PC-9 (cell line): ENCODE results near the gene MXRA7. TPM values are rescaled to one million over a fixed set of nuclear protein-coding genes. Genes with fewer than 3 reads are reported as not detected.

ENCODE experiments used
- BruUV-seq: library from RNA; stranded (reverse); fragments of 400-500 nt; replicated peaks from 2 replicates; lab custom pipeline; 2021; lab: Mats Ljungman, UMichigan
- CTCF ChIA-PET: fragments of 300-600 bp; sonication (Branson Sonifier 250); formaldehyde crosslinking; loops from one replicate; lab custom pipeline; 2022; ENCODE audit warnings: antibody characterized with exemption; lab: Charles Lee
- POLR2A ChIA-PET: fragments of 300-600 bp; sonication (Branson Sonifier 250); formaldehyde crosslinking; loops from one replicate; lab custom pipeline; 2022; ENCODE audit warnings: antibody characterized with exemption; ENCODE audit not compliant: unreplicated experiment; lab: Charles Lee
- DNase-seq, 2 experiments: peaks; one replicate each; pipeline versions ENCODE4 v3.0.0 to v3.0.0-alpha.2; 2015 to 2022; ENCODE audit warnings: mixed read lengths in 1 of 2
- H2AFZ ChIP-seq: fragments of 200-600 bp; sonication (generic); 2 replicates; pipeline ENCODE4 v1.8.1; 2017; ENCODE audit warnings: antibody characterized with exemption
- H3F3A ChIP-seq: fragments of 200-600 bp; sonication (generic); 2 replicates; pipeline ENCODE4 v1.8.1; 2017; ENCODE audit warnings: antibody characterized with exemption, mild to moderate bottlenecking, low read depth; ENCODE audit not compliant: insufficient read depth
- H3K27ac ChIP-seq: fragments of 200-600 bp; sonication (generic); 2 replicates; pipeline ENCODE4 v1.6.1; 2016; ENCODE audit warnings: mixed run types
- H3K27me3 ChIP-seq: fragments of 200-600 bp; sonication (generic); 2 replicates; pipeline ENCODE4 v1.6.1; 2016; ENCODE audit warnings: low read depth, mixed run types; ENCODE audit not compliant: insufficient read depth
- H3K36me3 ChIP-seq: fragments of 200-600 bp; sonication (generic); 2 replicates; pipeline ENCODE4 v1.6.1; 2016; ENCODE audit warnings: low read depth, mixed run types
- H3K4me1 ChIP-seq: fragments of 200-600 bp; sonication (generic); replicated peaks from 2 replicates; pipeline ENCODE4 v1.6.1; 2016; ENCODE audit warnings: mixed run types; ENCODE audit not compliant: insufficient read depth
- H3K4me2 ChIP-seq: fragments of 200-600 bp; sonication (generic); 2 replicates; pipeline ENCODE4 v1.6.1; 2017; ENCODE audit warnings: mixed run types
- H3K4me3 ChIP-seq: fragments of 200-600 bp; sonication (generic); 2 replicates; pipeline ENCODE4 v1.6.1; 2016; ENCODE audit warnings: mixed run types
- H3K79me2 ChIP-seq: fragments of 200-600 bp; sonication (generic); 2 replicates; pipeline ENCODE4 v1.6.1; 2017; ENCODE audit warnings: low read depth, mixed run types
- H3K9me2 ChIP-seq: fragments of 200-600 bp; sonication (generic); 2 replicates; pipeline ENCODE4 v1.8.1; 2017; ENCODE audit warnings: mild to moderate bottlenecking; ENCODE audit not compliant: insufficient read depth
- H3K9me3 ChIP-seq: fragments of 200-600 bp; sonication (generic); 2 replicates; pipeline ENCODE4 v1.8.1; 2016; ENCODE audit warnings: low read depth; ENCODE audit not compliant: insufficient read depth
- H4K20me1 ChIP-seq: fragments of 200-600 bp; sonication (generic); 2 replicates; pipeline ENCODE4 v1.8.1; 2017; ENCODE audit not compliant: insufficient read depth
- EZH2 ChIP-seq: fragments of 200-600 bp; sonication (generic); IDR thresholded peaks from 2 replicates; pipeline ENCODE4 v1.8.0; 2017; ENCODE audit warnings: antibody characterized with exemption, low read depth
- intact Hi-C: fragments of 100-400 bp; cut with micrococcal nuclease; formaldehyde crosslinking; loops from one replicate; pipeline ENCODE4 v1.10.0; 2022; ENCODE audit not compliant: unreplicated experiment
- total RNA-seq: library from RNA; stranded (reverse); gene quantifications from 2 replicates; pipeline ENCODE4 v1.2.3, GENCODE V29; 2021
- TF ChIP-seq, protein P1 (sequence below): fragments of 200-600 bp; sonication (generic); conservative IDR thresholded peaks from 2 replicates; pipeline ENCODE4 v1.6.1; 2017; ENCODE audit warnings: mixed run types, antibody characterized with exemption, mild to moderate bottlenecking, moderate library complexity

The MXRA7 gene
- total RNA-seq, 1 experiment from 2014 or later: 5.5 TPM

DNA sequence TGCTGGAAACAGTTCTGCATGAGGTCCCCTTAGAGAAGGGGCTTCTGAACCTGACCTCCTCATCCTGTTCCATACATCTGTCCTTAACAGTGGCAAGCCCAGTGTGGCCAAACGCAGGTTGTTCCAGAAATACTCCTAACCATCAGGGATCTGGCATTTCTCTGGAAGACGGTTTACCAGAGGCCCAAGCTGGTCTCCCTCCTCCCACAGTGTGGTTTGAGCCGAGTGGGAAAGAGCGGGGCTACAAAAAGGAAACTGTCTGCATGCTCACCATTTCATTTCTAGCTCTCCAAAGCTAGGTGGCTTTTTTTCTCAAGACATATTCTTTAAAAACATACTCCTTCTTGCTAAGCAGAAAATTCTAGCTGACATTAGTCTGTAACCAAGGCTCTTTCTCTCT is 6.0 kb downstream of the MXRA7 start:
- CTCF ChIA-PET: interaction anchor here (0.6 kb wide), 1 partner anchor 368 kb away, joined by 6 read pairs; no protein-coding TSS in a partner anchor
- Histone ChIP-seq H3F3A (no peaks in the 10 kb centered on the region), H2AFZ (no peak overlapping the region), H3K9me2 (no peaks in the 10 kb centered on the region), H3K27ac (no peak overlapping the region), H3K79me2 (no peaks in the 10 kb centered on the region), H3K9me3 (no peaks in the 10 kb centered on the region), H3K27me3 (no peaks in the 10 kb centered on the region), H3K36me3 (no peaks in the 10 kb centered on the region), H3K4me2 (no peak overlapping the region), H3K4me3 (no peak overlapping the region), H4K20me1 (no peaks in the 10 kb centered on the region), H3K4me1 (no peaks in the 10 kb centered on the region)
- BruUV-seq: no TSS peak
- no peak for DNase-seq
- intact Hi-C loops: no loop called here
- TF ChIP-seq, protein P1, sequence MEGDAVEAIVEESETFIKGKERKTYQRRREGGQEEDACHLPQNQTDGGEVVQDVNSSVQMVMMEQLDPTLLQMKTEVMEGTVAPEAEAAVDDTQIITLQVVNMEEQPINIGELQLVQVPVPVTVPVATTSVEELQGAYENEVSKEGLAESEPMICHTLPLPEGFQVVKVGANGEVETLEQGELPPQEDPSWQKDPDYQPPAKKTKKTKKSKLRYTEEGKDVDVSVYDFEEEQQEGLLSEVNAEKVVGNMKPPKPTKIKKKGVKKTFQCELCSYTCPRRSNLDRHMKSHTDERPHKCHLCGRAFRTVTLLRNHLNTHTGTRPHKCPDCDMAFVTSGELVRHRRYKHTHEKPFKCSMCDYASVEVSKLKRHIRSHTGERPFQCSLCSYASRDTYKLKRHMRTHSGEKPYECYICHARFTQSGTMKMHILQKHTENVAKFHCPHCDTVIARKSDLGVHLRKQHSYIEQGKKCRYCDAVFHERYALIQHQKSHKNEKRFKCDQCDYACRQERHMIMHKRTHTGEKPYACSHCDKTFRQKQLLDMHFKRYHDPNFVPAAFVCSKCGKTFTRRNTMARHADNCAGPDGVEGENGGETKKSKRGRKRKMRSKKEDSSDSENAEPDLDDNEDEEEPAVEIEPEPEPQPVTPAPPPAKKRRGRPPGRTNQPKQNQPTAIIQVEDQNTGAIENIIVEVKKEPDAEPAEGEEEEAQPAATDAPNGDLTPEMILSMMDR: no peak
- TF ChIP-seq EZH2: no peak
- POLR2A ChIA-PET: no interaction called here

- H3K4me3 ChIP-seq: no peak overlapping the region
- ChIA-PET CTCF (no interaction called here), POLR2A (no interaction called here)
- no peaks in the 10 kb centered on the region for H4K20me1 ChIP-seq
- no peak overlapping the region for H3K4me2 ChIP-seq
- intact Hi-C loops: no loop called here
- no peaks in the 10 kb centered on the region for H3K27me3 ChIP-seq
- no peak for DNase-seq
- no peaks in the 10 kb centered on the region for H3K4me1 ChIP-seq
- no peak overlapping the region for H2AFZ ChIP-seq
- no peaks in the 10 kb centered on the region for H3F3A ChIP-seq
- TF ChIP-seq EZH2: no peak
- TF ChIP-seq, protein P1: no peak
- H3K36me3 ChIP-seq: no peaks in the 10 kb centered on the region
- H3K9me3 ChIP-seq: no peaks in the 10 kb centered on the region
- H3K9me2 ChIP-seq: no peaks in the 10 kb centered on the region
- H3K79me2 ChIP-seq: no peaks in the 10 kb centered on the region
- BruUV-seq: no TSS peak
- H3K27ac ChIP-seq: no peak overlapping the region
These were observed 7.7 kb downstream of the MXRA7 start for GRCh38 chr17:76702941-76703637.

DNA sequence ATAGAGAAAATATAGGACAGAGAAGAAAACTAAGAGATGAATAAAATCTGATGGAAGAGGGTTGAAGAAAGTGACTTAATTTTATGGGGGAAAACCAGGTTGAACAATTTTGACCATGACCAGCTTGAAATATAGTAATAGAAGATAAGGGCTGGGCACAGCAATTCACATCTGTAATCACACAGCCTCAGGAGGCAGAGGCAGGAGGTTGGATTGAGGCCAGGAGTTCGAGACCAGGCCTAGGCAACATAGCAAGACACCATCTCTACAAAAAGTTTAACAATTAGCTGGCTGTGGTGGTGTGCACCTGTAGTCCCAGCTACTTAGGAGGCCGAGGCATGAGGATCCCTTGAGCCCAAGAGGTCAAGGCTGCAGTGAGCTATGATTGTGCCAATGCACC is 8.7 kb downstream of the MXRA7 start:
- TF ChIP-seq, protein P1: no peak
- no peak for TF ChIP-seq EZH2
- Histone ChIP-seq H3F3A (no peaks in the 10 kb centered on the region), H3K9me3 (no peaks in the 10 kb centered on the region), H3K79me2 (no peaks in the 10 kb centered on the region), H3K36me3 (no peaks in the 10 kb centered on the region), H3K27me3 (no peaks in the 10 kb centered on the region), H4K20me1 (no peaks in the 10 kb centered on the region), H3K9me2 (no peaks in the 10 kb centered on the region), H2AFZ (no peak overlapping the region), H3K4me3 (no peak overlapping the region), H3K4me1 (no peaks in the 10 kb centered on the region), H3K27ac (no peak overlapping the region), H3K4me2 (no peak overlapping the region)
- POLR2A ChIA-PET: no interaction called here
- intact Hi-C loops: no loop called here
- no peak for DNase-seq
- CTCF ChIA-PET: no interaction called here
- no TSS peak for BruUV-seq
